Stimulated activated naive CD8-positive, alpha-beta T cell treated with anti-CD3 and anti-CD28 coated beads, Interleukin-15, Interleukin-2, amounts not matched to agents 100 U/mL and 50 U/mL, for 24 hours (primary cell): Measurements from ENCODE around the gene E2F1.
"Not testable (repeated sequence)": the region's sequence is repeated elsewhere in the genome, so short reads cannot be mapped to it uniquely, and the experiment has no call there.

Source experiments
- ATAC-seq: fragments of 150-1000 bp; cut with Tn5 transposase; one replicate; pipeline ENCODE4 v1.10.0; 2021
- DNase-seq: peaks from one replicate; pipeline ENCODE4 v3.0.0; 2021

Gene E2F1

DNA sequence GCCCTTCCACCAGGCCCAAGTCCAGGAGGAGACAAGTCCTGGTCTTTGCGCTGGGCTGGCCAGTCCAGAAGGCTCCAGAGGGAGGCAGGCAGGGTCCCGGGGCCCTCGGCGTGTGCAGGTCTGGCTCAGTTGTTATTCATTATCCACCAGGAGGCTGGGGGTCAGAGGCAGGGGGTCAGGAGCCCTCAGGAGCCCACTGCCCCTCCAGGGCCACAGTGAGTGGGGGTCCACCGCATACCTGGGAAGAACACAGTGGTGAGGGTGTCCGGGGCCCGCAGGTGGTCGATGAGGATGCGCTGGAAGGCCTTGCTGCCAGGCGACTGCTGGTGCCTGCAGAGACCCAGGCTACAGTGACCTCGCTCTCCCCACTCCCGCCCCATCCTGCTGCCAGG, 28.5 kb downstream of the E2F1 start:
- no peak for ATAC-seq
- no peak for DNase-seq

DNA sequence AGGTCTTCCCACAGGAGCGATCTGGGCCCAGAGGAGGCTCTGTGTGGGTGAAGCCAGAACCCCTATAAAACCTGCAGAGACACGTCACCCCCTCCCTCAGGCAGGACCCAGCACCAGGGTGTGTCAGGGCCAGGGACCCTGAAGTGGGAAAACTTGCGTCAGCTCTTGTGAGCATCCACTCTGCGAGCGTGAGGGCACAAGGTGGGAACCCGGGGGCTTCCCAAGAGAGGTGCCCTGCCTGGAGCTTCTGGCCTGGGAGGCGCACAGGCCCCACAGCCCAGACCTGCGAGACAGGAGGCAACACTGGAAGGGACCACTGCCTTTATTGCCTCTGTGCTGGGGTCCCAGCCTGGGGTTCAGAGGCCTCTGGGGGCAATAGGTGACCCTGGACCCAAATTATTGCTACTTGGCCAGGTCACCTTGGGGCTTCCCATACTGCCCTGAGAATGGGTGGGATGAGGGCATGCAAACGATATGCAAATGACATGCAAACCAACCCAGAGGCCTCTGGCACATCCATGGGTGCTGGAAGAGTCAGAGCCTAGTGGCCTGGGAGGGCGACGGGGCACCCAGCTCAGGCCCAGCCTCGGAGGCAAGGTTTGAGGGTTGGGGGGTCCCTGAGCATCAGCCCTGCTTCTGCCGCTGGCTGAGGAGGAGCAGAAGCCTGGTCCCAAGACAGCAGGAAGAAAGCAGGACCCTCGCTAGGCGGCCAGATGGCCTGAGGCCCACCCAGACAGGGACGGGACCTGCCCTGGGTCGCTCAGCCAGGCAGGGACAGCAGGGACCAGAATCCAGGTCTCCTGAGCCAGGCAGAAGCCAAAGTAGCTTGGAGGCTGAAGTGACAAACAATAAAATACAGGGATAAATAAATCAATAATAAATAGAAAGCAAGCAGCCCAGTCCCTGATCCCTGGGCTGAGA, 29.1 kb downstream of the E2F1 start:
- no peak for ATAC-seq
- no peak for DNase-seq

DNA sequence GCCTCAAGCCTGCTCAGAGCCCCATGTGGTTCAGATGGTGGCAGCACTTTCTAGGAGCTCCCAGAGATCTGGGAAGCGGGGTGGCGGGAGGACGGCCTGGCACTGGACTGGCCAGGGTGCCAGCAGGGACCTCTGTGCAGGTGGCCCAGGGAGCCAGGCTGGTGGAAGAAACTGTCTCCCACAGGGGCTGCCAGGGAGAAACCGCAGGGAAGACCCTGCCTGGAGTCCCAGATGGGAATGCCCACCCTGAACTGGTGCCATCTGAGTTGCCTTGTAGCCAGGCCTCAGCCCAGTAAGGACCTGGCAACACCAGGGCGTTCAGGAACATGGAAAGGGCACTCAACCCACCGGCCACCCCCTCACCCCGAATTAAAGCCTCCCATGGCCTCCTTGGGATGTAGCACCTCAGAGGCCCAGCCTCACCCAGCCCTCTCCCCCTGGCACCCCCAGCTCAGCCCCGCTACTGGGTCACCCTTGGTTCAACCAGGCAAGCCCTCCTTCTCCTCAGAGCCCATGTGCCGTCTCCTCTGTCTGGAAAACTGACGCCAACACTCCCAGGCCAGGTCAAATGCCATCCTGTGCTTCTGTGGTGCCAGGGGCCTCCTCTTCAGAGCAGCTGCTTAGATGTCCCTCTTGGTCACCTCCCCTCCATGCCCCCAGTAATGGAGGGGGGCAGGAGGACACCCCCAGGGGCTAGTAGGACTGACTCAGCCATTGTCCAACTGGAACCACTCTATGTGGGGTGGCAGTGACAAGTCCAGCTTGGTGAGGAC, 30.0 kb downstream of the E2F1 start:
- no peak for DNase-seq
- ATAC-seq = no peak

DNA sequence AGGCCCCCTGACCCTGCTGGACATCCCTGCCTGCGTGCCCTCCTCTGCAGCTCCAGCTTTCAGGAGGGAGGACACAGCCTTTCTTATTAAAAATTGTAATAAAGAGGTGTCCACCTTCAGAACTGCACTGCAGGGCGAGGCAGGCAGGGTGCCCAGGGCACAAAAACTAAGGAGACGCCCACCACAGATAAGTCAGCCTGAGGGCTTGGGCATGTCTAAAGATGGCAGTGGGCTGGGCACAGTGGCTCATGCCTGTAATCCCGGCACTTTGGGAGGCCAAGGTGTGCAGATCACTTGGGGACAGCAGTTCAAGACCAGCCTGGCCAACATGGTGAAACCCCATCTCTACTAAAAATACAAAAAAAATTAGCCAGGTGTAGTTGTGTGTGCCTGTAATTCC, 31.0 kb downstream of the E2F1 start:
- ATAC-seq (no peak), DNase-seq (no peak)

GRCh38 chr20:33654680-33655161, 31.5 kb downstream of the E2F1 start:
- no peak for DNase-seq

DNA sequence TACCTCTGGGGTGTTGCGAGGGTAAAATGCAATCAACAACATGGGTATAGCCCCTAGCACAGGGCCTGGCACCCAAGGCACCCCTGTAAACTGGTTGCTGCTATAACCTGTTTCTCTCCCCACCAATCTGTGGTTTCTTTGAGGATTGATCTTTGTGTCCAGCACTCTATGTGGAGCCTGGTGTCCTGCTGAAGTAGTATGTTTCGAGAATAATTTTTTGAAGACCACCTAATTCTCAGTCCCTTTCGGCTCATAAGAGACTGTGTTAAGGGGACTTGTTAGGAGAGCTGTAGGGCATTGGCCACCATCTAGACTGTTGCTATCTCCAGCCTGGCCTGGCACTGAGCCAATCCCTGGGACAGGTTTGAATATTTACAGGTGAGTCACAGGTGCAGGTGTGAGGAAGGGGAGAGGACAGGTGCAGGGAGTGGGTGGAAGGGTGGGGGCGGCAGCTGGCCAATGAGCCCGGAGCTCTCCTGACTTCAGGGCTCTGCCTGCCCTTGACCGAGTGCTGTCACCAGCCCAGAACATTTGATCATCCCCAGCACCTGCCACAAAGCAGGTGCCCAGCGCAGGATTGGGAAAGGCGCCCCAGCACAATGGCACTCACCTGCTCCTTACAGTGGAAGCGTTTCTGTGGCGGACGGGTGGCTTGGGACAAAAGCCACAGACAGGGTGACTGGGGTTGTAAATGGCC, 32.1 kb downstream of the E2F1 start:
- DNase-seq (no peak), ATAC-seq (no peak)

More at GRCh38 chr20:33654680-33655161, 31.5 kb downstream of the E2F1 start:
- no peak for ATAC-seq

DNA sequence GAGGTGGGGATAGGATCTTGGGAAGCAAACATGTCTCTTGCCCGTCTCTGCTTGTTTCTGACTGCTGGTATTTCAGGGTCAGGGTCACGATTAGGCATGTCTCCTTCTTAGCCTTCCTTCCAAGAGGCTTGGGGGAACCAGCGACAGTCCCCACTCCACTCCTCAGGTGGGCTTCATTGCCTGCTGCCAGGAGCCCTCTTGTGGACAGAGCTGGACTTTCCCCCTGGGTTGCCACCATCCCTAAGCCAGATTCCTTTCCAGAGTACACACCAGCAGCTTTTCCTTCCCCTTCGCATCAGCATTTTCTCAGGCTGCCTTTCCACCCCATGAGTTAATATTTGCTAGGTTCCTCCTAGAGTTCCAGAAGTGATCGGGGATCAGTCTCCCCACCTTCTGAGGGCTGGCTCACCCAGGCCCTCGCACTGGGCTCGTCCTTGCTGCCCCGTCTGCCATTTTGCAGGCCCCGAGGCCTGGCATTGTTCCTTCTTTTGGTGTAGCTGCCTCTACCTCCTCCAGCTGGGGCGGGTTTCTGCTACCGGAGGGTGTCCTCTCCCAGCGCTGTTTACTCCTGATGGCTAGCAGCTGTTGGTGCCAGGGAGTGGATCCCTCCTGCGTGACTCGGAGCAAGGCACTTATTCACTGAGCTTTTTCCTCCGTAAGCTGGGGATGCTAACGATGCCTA, 32.8 kb downstream of the E2F1 start:
- peak; percentile 40 for ATAC-seq
- DNase-seq = peak; percentile 57

GRCh38 chr20:33651562-33652048, 34.6 kb downstream of the E2F1 start:
- DNase-seq = no peak
- ATAC-seq = no peak

GRCh38 chr20:33650753-33651561, 35.2 kb downstream of the E2F1 start:
- ATAC-seq (no peak), DNase-seq (no peak)

DNA sequence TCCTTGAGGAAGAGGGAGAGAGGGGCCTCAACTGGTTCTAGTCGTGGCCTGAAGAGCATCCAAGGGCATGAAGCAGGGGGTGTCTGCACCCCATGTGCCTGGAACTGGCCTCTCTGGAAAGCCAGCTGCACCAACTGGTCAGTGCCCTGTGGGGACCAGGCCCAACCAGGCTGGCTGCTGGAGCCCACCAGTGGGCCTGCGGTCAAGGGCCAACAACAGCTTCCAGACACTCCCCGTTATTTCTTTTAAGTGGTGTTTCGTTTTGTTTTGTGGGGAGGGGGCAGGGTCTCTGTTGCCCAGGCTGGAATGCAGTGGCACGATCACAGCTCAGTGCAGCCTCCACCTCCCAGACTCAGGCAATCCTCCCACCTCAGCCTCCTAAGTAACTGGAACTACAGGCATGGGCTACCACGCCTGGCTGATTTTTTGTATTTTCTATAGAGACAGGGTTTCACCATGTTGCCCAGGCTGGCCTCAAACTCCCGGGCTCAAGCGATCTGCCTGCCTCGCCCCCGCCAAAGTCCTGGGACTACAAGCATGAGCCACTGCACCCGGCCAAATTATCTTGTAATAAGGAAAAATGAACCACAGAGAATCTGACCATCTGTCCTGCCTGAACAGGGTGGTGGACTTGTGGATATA, 36.0 kb downstream of the E2F1 start:
- ATAC-seq (no peak), DNase-seq (no peak)

GRCh38 chr20:33649201-33649681, 36.9 kb downstream of the E2F1 start:
- DNase-seq = no peak

DNA sequence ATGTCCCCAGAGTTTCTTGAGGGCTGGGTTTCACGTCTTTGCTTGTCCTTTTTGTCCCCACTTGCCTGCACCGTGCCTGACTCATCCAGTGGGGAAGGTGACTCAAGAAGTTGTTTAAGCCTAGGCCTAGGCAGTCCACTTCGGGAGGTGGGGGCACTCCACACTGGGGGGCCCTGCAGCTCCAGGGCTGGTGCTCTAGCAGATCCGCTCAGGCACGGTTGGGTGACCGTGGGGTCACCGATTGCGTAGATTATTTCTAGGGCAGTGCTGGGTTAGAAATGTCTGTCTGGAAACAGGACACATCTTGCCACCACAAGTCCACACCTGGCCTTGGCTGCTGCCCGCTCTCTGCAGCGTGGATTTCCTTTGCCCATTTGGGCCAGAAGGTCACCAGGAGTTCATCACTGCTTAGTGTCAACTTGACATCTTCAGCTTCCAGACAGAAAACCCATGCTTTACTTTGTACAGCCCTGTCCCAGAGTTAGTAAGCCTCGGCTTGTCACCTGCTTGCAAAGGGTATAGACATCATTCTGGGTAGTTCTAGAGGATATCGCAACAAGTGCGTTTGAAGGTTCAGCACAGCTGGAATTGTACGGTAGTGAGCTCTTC, 37.7 kb downstream of the E2F1 start:
- no peak for DNase-seq

More at GRCh38 chr20:33649201-33649681, 36.9 kb downstream of the E2F1 start:
- ATAC-seq = peak; percentile 29

GRCh38 chr20:33647603-33648395, 38.4 kb downstream of the E2F1 start:
- ATAC-seq (no peak), DNase-seq (no peak)

More for the DNA sequence above, 37.7 kb downstream of the E2F1 start:
- ATAC-seq = no peak

DNA sequence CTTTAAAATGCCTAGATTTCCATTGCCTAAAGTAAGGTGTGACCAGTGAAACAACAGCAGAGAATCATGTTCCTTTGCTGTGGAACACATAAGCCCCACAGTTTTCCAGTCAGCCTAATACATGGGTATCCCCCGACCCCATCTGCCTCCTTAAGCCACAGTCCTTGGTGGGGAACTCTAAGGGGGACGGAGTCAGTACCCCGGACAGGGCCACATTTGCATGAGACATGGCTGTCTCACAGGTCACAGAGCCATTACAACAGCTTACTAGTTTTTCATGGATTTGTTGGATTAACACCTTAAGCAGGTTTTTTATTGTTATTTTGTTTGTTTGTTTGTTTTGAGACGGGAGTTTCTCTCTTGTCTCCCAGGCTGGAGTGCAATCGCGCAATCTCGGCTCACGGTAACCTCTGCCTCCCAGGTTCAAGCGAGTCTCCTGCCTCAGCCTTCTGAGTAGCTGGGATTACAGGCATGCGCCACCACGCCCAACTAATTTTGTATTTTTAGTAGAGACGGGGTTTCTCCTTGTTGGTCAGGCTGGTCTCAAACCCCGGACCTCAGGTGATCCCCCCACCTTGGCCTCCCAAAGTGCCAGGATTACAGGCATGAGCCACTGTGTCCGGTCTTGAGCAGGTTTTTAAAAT, 39.1 kb downstream of the E2F1 start:
- ATAC-seq, DNase-seq: not testable (repeated sequence)

DNA sequence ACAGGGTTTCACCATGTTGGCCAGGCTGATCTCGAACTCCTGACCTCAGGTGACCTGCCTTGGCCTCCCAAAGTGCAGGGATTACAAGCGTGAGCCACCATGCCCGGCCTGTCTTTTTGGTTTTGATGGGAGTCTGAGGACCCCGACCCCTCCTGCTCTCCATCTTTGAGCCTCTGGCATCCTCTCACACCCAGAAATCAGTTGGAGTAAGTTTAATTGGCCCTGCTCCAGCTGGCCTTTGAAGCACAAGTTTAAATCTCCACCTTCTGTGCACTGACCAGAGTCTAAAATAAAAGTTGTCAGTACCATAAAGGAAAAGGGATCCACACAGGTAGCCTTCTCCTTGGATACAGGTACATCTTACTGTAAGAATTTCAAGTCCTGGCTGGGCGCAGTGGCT, 40.0 kb downstream of the E2F1 start:
- ATAC-seq (no peak), DNase-seq (no peak)

DNA sequence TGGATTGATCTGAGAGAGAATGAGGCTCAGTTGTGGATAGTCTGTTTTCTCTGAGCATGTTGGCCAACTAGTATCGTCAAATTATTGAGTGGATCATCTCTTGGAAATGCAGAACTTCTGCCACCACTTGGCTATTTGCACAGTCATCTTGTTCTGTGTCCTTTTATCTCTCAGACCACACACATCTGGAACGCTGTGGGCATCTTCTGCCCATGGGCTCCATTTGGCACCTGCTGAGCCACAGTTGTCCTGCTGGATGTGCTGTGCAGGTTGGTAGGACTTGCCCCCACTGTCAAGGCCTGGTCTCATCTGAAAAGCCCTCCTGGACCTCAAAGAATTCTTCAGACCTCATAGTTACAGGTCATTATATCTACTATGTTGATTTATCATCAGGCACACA, 40.8 kb downstream of the E2F1 start:
- ATAC-seq = no peak
- DNase-seq = no peak

DNA sequence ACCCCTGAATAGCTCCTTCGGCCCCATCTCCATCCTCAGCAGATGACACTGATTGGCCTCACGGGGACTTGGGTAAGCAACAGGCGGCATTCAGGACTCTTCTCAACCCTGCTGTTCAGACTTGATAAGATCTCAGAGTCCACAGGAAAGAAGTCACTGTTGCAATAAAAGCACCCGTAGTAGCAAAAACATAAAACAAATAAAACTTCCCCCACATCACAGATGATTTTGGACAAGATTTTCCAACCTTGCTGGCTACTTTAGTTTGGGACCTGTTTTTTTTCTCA, 41.2 kb downstream of the E2F1 start:
- no peak for DNase-seq
- ATAC-seq = no peak

GRCh38 chr20:33644313-33645071, 41.7 kb downstream of the E2F1 start:
- no peak for DNase-seq
- ATAC-seq = no peak
